H1 (cell line): Measurements from ENCODE around the gene PNLDC1. TPM values are rescaled to one million over a fixed set of nuclear protein-coding genes. Genes with fewer than 3 reads are reported as not detected.

Source experiments
- CTCF ChIA-PET: fragments of 300-600 bp; sonication (Branson Sonifier 250); formaldehyde crosslinking; loops from one replicate; lab custom pipeline; 2021; ENCODE audit not compliant: partially characterized antibody; lab: Charles Lee
- POLR2A ChIA-PET: fragments of 300-600 bp; sonication (Branson Sonifier 250); formaldehyde crosslinking; loops from one replicate; lab custom pipeline; 2021; ENCODE audit warnings: inconsistent platforms; ENCODE audit not compliant: partially characterized antibody; lab: Charles Lee
- DNase-seq, 2 experiments: peaks; one replicate each; pipeline versions ENCODE4 v3.0.0 to v3.0.0-alpha.2; 2010 to 2022; ENCODE audit warnings: low spot score in 2 of 2, low read depth in 1 of 2, mixed read lengths in 1 of 2
- FAIRE-seq: peaks from 2 replicates; lab custom pipeline; 2011; peaks lifted over from hg19 to GRCh38; lab: Jason Lieb, UNC
- H2AFZ ChIP-seq: 2 replicates; pipeline ENCODE4 v1.8.1; 2012; ENCODE audit warnings: low read length, inconsistent platforms
- H2AK5ac ChIP-seq: 2 replicates; pipeline ENCODE4 v1.6.1; 2013; ENCODE audit warnings: low read depth, low read length
- H2BK120ac ChIP-seq: replicated peaks from 2 replicates; pipeline ENCODE3; 2013; ENCODE audit warnings: low read depth, low read length, inconsistent platforms
- H2BK12ac ChIP-seq: 2 replicates; pipeline ENCODE4 v1.6.1; 2013; ENCODE audit warnings: low read depth, low read length
- H2BK15ac ChIP-seq: 2 replicates; pipeline ENCODE4 v1.6.1; 2013; ENCODE audit warnings: low read length
- H2BK20ac ChIP-seq: 2 replicates; pipeline ENCODE4 v1.6.1; 2013; ENCODE audit warnings: low read length
- H2BK5ac ChIP-seq: 2 replicates; pipeline ENCODE4 v1.6.1; 2013; ENCODE audit warnings: low read depth, low read length
- H3K14ac ChIP-seq: 2 replicates; pipeline ENCODE4 v1.6.1; 2013; ENCODE audit warnings: inconsistent platforms; ENCODE audit not compliant: insufficient read length
- H3K18ac ChIP-seq: 2 replicates; pipeline ENCODE4 v1.6.1; 2013; ENCODE audit warnings: low read length; ENCODE audit errors: extremely low read depth
- H3K23ac ChIP-seq: 2 replicates; pipeline ENCODE4 v1.6.1; 2013; ENCODE audit warnings: inconsistent platforms; ENCODE audit not compliant: insufficient read length
- H3K23me2 ChIP-seq: 2 replicates; pipeline ENCODE4 v1.6.1; 2013; ENCODE audit warnings: low read depth, low read length
- H3K27ac ChIP-seq: 2 replicates; pipeline ENCODE4 v1.6.1; 2011; ENCODE audit warnings: low read depth, low read length, inconsistent platforms
- H3K27me3 ChIP-seq, 4 experiments: replicated peaks in 1 of 4; 1 replicate in 1 of 4; 2 replicates in 3 of 4; pipeline versions ENCODE4 v1.6.1 to v1.8.1; 2011 to 2013; ENCODE audit warnings: low read length in 3 of 4, mild to moderate bottlenecking in 3 of 4, inconsistent platforms in 2 of 4, mixed read lengths in 2 of 4, moderate library complexity in 1 of 4; ENCODE audit not compliant: control insufficient read depth in 3 of 4, insufficient read depth in 3 of 4; ENCODE audit errors: extremely low read depth in 1 of 4
- H3K36me3 ChIP-seq, 4 experiments: 2 replicates each; pipeline versions ENCODE4 v1.6.1 to v1.8.1; 2011 to 2013; ENCODE audit warnings: mild to moderate bottlenecking in 4 of 4, low read length in 3 of 4, moderate library complexity in 2 of 4, control low read depth in 1 of 4, inconsistent platforms in 1 of 4; ENCODE audit not compliant: insufficient read depth in 4 of 4, control insufficient read depth in 2 of 4
- H3K4ac ChIP-seq: replicated peaks from 2 replicates; pipeline ENCODE3; 2013; ENCODE audit warnings: low read length, low read depth, mixed read lengths, inconsistent platforms; ENCODE audit not compliant: insufficient read length
- H3K4me1 ChIP-seq, 4 experiments: replicated peaks in 1 of 4; 1 replicate in 1 of 4; 2 replicates in 3 of 4; pipeline versions ENCODE4 v1.6.1 to v1.8.1; 2011 to 2013; ENCODE audit warnings: low read length in 3 of 4, inconsistent platforms in 2 of 4, mixed read lengths in 1 of 4; ENCODE audit not compliant: insufficient read depth in 4 of 4, control insufficient read depth in 3 of 4
- H3K4me2 ChIP-seq, 2 experiments: 2 replicates each; pipeline versions ENCODE4 v1.6.1 to v1.8.1; 2011 to 2013; ENCODE audit warnings: low read depth in 2 of 2, low read length in 2 of 2, control low read depth in 1 of 2, inconsistent platforms in 1 of 2, mild to moderate bottlenecking in 1 of 2; ENCODE audit not compliant: insufficient read depth in 1 of 2
- H3K4me3 ChIP-seq, 4 experiments: fragments of 200-600, 300-600 bp in 1 of 4; sonication (generic), shearing (Covaris generic), sonication (Bioruptor Twin) in 1 of 4; 2 replicates each; pipeline versions ENCODE4 v1.5.1 to v1.8.1; 2011 to 2016; ENCODE audit warnings: low read length in 4 of 4, low read depth in 3 of 4, control low read depth in 2 of 4, inconsistent platforms in 2 of 4, mild to moderate bottlenecking in 2 of 4, mixed read lengths in 1 of 4, moderate library complexity in 1 of 4; ENCODE audit not compliant: insufficient read depth in 2 of 4; ENCODE audit errors: extremely low read depth in 1 of 4
- H3K56ac ChIP-seq: replicated peaks from 2 replicates; pipeline ENCODE3; 2013; ENCODE audit warnings: low read depth, mild to moderate bottlenecking, mixed read lengths, low read length, inconsistent platforms; ENCODE audit not compliant: insufficient read length
- H3K79me1 ChIP-seq: 2 replicates; pipeline ENCODE4 v1.6.1; 2013; ENCODE audit warnings: low read depth, low read length, control low read depth
- H3K79me2 ChIP-seq, 2 experiments: 2 replicates each; pipeline versions ENCODE4 v1.6.1 to v1.8.1; 2012 to 2013; ENCODE audit warnings: low read length in 2 of 2, mild to moderate bottlenecking in 2 of 2, inconsistent platforms in 1 of 2; ENCODE audit not compliant: insufficient read depth in 2 of 2, control insufficient read depth in 1 of 2
- H3K9ac ChIP-seq, 4 experiments: replicated peaks in 1 of 4; 1 replicate in 1 of 4; 2 replicates in 3 of 4; pipeline versions ENCODE4 v1.6.1 to v1.8.1; 2011 to 2013; ENCODE audit warnings: low read depth in 3 of 4, low read length in 3 of 4, control low read depth in 2 of 4, mild to moderate bottlenecking in 2 of 4, moderate library complexity in 2 of 4, inconsistent platforms in 1 of 4; ENCODE audit errors: extremely low read depth in 1 of 4
- H3K9me3 ChIP-seq, 2 experiments: 2 replicates each; pipeline versions ENCODE4 v1.6.1 to v1.8.1; 2012 to 2013; ENCODE audit warnings: mild to moderate bottlenecking in 2 of 2, moderate library complexity in 2 of 2, control low read depth in 1 of 2, inconsistent platforms in 1 of 2, low read depth in 1 of 2, low read length in 1 of 2, mixed read lengths in 1 of 2; ENCODE audit not compliant: insufficient read depth in 2 of 2
- H4K20me1 ChIP-seq, 2 experiments: replicated peaks in 1 of 2; 2 replicates each; pipeline versions ENCODE3 to v1.8.1; 2011 to 2013; ENCODE audit warnings: inconsistent platforms in 2 of 2, low read length in 2 of 2, mild to moderate bottlenecking in 1 of 2; ENCODE audit not compliant: insufficient read depth in 2 of 2, control insufficient read depth in 1 of 2
- H4K5ac ChIP-seq: 2 replicates; pipeline ENCODE4 v1.6.1; 2013; ENCODE audit warnings: low read length, low read depth, mixed read lengths, inconsistent platforms; ENCODE audit not compliant: insufficient read length
- H4K8ac ChIP-seq: 2 replicates; pipeline ENCODE4 v1.8.0; 2013; ENCODE audit warnings: mild to moderate bottlenecking, moderate library complexity, low read length, inconsistent platforms; ENCODE audit not compliant: insufficient read depth; ENCODE audit errors: extremely low read depth
- H4K91ac ChIP-seq: replicated peaks from 2 replicates; pipeline ENCODE3; 2013; ENCODE audit warnings: low read length, mixed read lengths, inconsistent platforms; ENCODE audit not compliant: insufficient read length
- CTCF ChIP-seq, 3 experiments: IDR thresholded peaks; 1 replicate in 2 of 3; 2 replicates in 1 of 3; pipeline versions ENCODE4 v1.5.1 to v1.6.1; 2011; ENCODE audit warnings: low read length in 3 of 3, mild to moderate bottlenecking in 3 of 3, inconsistent platforms in 2 of 3, low read depth in 1 of 3, moderate library complexity in 1 of 3; ENCODE audit not compliant: insufficient read depth in 1 of 3; ENCODE audit errors: control extremely low read depth in 1 of 3
- WGBS, 2 experiments: shearing (Covaris generic) in 1 of 2; methylation state at CpG; one replicate each; pipeline versions ENCODE4 v1.1.6 to v1.1.7; 2013 to 2015; ENCODE audit warnings: low lambda C conversion rate in 2 of 2, mixed read lengths in 2 of 2, inconsistent platforms in 1 of 2, low coverage in 1 of 2, missing lambda C conversion rate in 1 of 2; ENCODE audit not compliant: insufficient replicate concordance in 2 of 2, insufficient coverage in 1 of 2, insufficient read length in 1 of 2; ENCODE audit errors: extremely low coverage in 1 of 2, missing lambda C conversion rate in 1 of 2; 5-methylcytosine and 5-hydroxymethylcytosine counted together
- polyA plus RNA-seq, 7 experiments: library from polyadenylated mRNA; depleted of rRNA in 3 of 7; stranded (reverse) in 5 of 7; unstranded in 2 of 7; fragments of >200 nt in 5 of 7; fragments of 200-250 nt in 2 of 7; gene quantifications; 1 replicate in 5 of 7; 2 replicates in 1 of 7; 4 replicates in 1 of 7; pipeline versions ENCODE4 v1.2.1 to v1.2.3, GENCODE V29; 2011 to 2013; ENCODE audit warnings: missing spikeins in 2 of 7, mixed read lengths in 2 of 7
- total RNA-seq: library from RNA; stranded (reverse); fragmentation: NEBNext Ultra II Directional; extraction: Animal tissue kit (Norgen Biotek cat#: 25700); gene quantifications from 2 replicates; pipeline ENCODE4 v1.2.1, GENCODE V29; 2021

PNLDC1 gene
- total and polyA plus RNA-seq, 2 of the 8 experiments (the other 6 are each of a cell fraction or from before 2014, with no cell fraction given) = 0.15 to 0.34 TPM

GRCh38 chr6:159759645-159760044 lies 40.4 kb upstream of the PNLDC1 start:
- H3K27me3 ChIP-seq = no peaks in the 10 kb centered on the region
- no peaks in the 10 kb centered on the region for H3K9me3 ChIP-seq
- H3K79me1 ChIP-seq = peaks cover 7% of the 10 kb centered on the region; the same call in 1 of the 2 replicates
- H4K5ac ChIP-seq = no peak overlapping the region
- no peak for FAIRE-seq
- no peak overlapping the region for H2AFZ ChIP-seq
- peaks cover 11% of the 10 kb centered on the region for H3K23me2 ChIP-seq
- peaks cover 10 to 59% (median 32%) of the 10 kb centered on the region in 4 experiments for H3K36me3 ChIP-seq
- no peak overlapping the region for H4K91ac ChIP-seq
- no peak overlapping the region for H3K18ac ChIP-seq
- H4K20me1 ChIP-seq = peaks cover 0 to 7% of the 10 kb centered on the region in 2 experiments
- H3K27ac ChIP-seq = no peak overlapping the region
- no peak overlapping the region for H3K56ac ChIP-seq
- no peak overlapping the region; a peak in 1 of 4 replicates for H3K4me2 ChIP-seq
- no peak overlapping the region for H3K14ac ChIP-seq
- CTCF ChIA-PET = interaction anchor here (0.6 to 1.7 kb wide), 7 partner anchors 28 to 1898 kb away, joined by 3 to 6 read pairs (median 4); no protein-coding TSS in a partner anchor
- no peak overlapping the region for H3K9ac ChIP-seq
- DNase-seq = no peak
- H3K23ac ChIP-seq = no peak overlapping the region
- peaks cover 0 to 13% of the 10 kb centered on the region in 2 experiments; a peak in 2 of 4 replicates for H3K79me2 ChIP-seq
- peaks cover 6 to 15% (median 12%) of the 10 kb centered on the region in 4 experiments; a peak in 6 of 7 replicates for H3K4me1 ChIP-seq
- no peak overlapping the region for H3K4ac ChIP-seq
- H3K4me3 ChIP-seq = no peak overlapping the region
- POLR2A ChIA-PET = interaction anchor here (0.9 to 6.0 kb wide), 9 partner anchors 13 to 67 kb away, joined by 4 to 86 read pairs (median 10); partner anchors contain the start of genes MRPL18, SOD2, TCP1 and WTAP
- H2BK12ac ChIP-seq = no peak overlapping the region
- H2BK5ac ChIP-seq = no peak overlapping the region
- H2BK120ac ChIP-seq = no peak overlapping the region
- no CpG with 5 or more reads among the region's 2 CpGs for WGBS, 2 experiments
- H4K8ac ChIP-seq = no peak overlapping the region
- no peak overlapping the region for H2BK15ac ChIP-seq
- no peak overlapping the region for H2BK20ac ChIP-seq
- TF ChIP-seq CTCF (IDR thresholded peaks at IDR 0.05; ENCODE audit: control extremely low read depth in 1 of 3, insufficient read depth in 1 of 3, low read depth in 1 of 3, low read length in 3 of 3) = no peak
- TF ChIP-seq, all 59 proteins: peak for 0
- H2AK5ac ChIP-seq = no peak overlapping the region
